NCI-H2107 treated with DMSO at 0.1 percent for 48 hours (cell line): ENCODE data around the gene FBXL7.

Source experiments
- DNase-seq: peaks from one replicate; lab custom pipeline; 2025; ENCODE audit not compliant: unreplicated experiment; lab: John Stamatoyannopoulos, UW

FBXL7 gene

GRCh38 chr5:15796557-15796956, 296.6 kb downstream of the FBXL7 start:
- no peak for DNase-seq

GRCh38 chr5:15797116-15797515, 297.1 kb downstream of the FBXL7 start:
- no peak for DNase-seq

GRCh38 chr5:15798006-15798405, 298.0 kb downstream of the FBXL7 start:
- DNase-seq: no peak

GRCh38 chr5:15799014-15799413, 299.0 kb downstream of the FBXL7 start:
- DNase-seq: no peak

- DNase-seq: no peak
Measured at GRCh38 chr5:15799612-15800011, 299.6 kb downstream of the FBXL7 start.

GRCh38 chr5:15803280-15803679, 303.3 kb downstream of the FBXL7 start:
- DNase-seq: no peak

GRCh38 chr5:15806613-15807012, 306.6 kb downstream of the FBXL7 start:
- no peak for DNase-seq

- DNase-seq: no peak
Measured at GRCh38 chr5:15807248-15807647, 307.3 kb downstream of the FBXL7 start.

GRCh38 chr5:15807871-15808270, 307.9 kb downstream of the FBXL7 start:
- peak; percentile 11 for DNase-seq

- DNase-seq: no peak
Measured at GRCh38 chr5:15808577-15808976, 308.6 kb downstream of the FBXL7 start.

GRCh38 chr5:15819617-15820016, 319.6 kb downstream of the FBXL7 start:
- DNase-seq: no peak

GRCh38 chr5:15821506-15821905, 321.5 kb downstream of the FBXL7 start:
- no peak for DNase-seq

GRCh38 chr5:15823398-15823797, 323.4 kb downstream of the FBXL7 start:
- DNase-seq: no peak

- no peak for DNase-seq
Measured at GRCh38 chr5:15827741-15828140, 327.8 kb downstream of the FBXL7 start.

- DNase-seq: no peak
Measured at GRCh38 chr5:15831408-15831807, 331.4 kb downstream of the FBXL7 start.

- DNase-seq: no peak
Measured at GRCh38 chr5:15833365-15833764, 333.4 kb downstream of the FBXL7 start.

GRCh38 chr5:15834596-15835245, 334.7 kb downstream of the FBXL7 start:
- DNase-seq: no peak

GRCh38 chr5:15835514-15835913, 335.5 kb downstream of the FBXL7 start:
- no peak for DNase-seq

- DNase-seq: no peak
Measured at GRCh38 chr5:15837551-15838289, 337.7 kb downstream of the FBXL7 start.

- DNase-seq: no peak
Measured at GRCh38 chr5:15844253-15844652, 344.3 kb downstream of the FBXL7 start.

GRCh38 chr5:15844871-15845270, 344.9 kb downstream of the FBXL7 start:
- no peak for DNase-seq

GRCh38 chr5:15850536-15850935, 350.6 kb downstream of the FBXL7 start:
- no peak for DNase-seq

- no peak for DNase-seq
Measured at GRCh38 chr5:15850939-15851341, 351.0 kb downstream of the FBXL7 start.
